ENCODE measurements around the gene RNF214. TPM values are rescaled to one million over a fixed set of nuclear protein-coding genes. Genes with fewer than 3 reads are reported as not detected.

The RNF214 gene
- polyA plus RNA-seq, 1 donor from 2014 or later = 7.6 TPM

DNA sequence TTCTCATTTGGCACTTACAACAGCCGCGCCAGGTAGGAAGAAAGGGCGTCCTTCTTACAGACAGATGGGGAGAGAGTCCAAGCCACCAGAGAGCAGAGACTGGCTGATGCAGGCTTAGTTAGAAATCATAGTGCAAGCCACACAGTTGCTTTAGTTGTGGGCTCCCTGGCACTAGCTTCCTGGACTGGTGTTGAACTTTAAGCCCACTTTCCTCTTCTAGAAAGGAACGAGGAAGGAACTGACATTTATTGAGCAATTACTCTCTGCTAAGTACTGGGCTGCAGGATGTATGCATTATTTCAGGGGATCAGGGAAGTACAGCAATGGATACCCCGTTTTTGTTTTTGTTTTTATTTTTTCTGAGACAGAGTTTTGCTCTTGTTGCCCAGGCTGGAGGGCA lies 80.6 kb downstream of the RNF214 start:
- Histone ChIP-seq H4K20me1 (ENCODE audit: insufficient read depth) (no peaks in the 10 kb centered on the region), H3K9me3 (ENCODE audit: low read length) (no peaks in the 10 kb centered on the region), H3K27ac (ENCODE audit: low read length) (no peak overlapping the region), H3K4me2 (ENCODE audit: low read length) (no peak overlapping the region), H3K79me2 (replicated peaks; ENCODE audit: insufficient read depth, low read length) (no peaks in the 10 kb centered on the region), H3K9me2 (ENCODE audit: insufficient read depth, low read length) (no peaks in the 10 kb centered on the region), H2AFZ (ENCODE audit: low read depth, low read length) (no peak overlapping the region), H3F3A (ENCODE audit: insufficient read depth, low read length, poor library complexity, severe bottlenecking) (no peaks in the 10 kb centered on the region), H3K36me3 (ENCODE audit: insufficient read depth, low read length) (no peaks in the 10 kb centered on the region), H3K4me3 (ENCODE audit: low read length) (no peak overlapping the region), H3K9ac (ENCODE audit: low read length) (no peak overlapping the region), H3K27me3 (ENCODE audit: insufficient read depth, low read depth, low read length) (no peaks in the 10 kb centered on the region)
- TF ChIP-seq POLR2AphosphoS5 (IDR thresholded peaks at IDR 0.05) (no peak), RAD21 (conservative IDR thresholded peaks at IDR 0.05) (no peak), SMC3 (conservative IDR thresholded peaks at IDR 0.05; ENCODE audit: poor library complexity) (no peak), CTCF (IDR thresholded peaks at IDR 0.05; ENCODE audit: poor library complexity, severe bottlenecking) (no peak), EZH2 (IDR thresholded peaks at IDR 0.05; ENCODE audit: borderline replicate concordance, insufficient read depth, low read length, poor library complexity, severe bottlenecking) (no peak), EP300 (conservative IDR thresholded peaks at IDR 0.05; ENCODE audit: poor library complexity, severe bottlenecking) (no peak), TAF1 (IDR thresholded peaks at IDR 0.05; ENCODE audit: low read depth) (no peak), MXI1 (conservative IDR thresholded peaks at IDR 0.05; ENCODE audit: poor library complexity, severe bottlenecking) (no peak)
- TF ChIP-seq, protein P1, sequence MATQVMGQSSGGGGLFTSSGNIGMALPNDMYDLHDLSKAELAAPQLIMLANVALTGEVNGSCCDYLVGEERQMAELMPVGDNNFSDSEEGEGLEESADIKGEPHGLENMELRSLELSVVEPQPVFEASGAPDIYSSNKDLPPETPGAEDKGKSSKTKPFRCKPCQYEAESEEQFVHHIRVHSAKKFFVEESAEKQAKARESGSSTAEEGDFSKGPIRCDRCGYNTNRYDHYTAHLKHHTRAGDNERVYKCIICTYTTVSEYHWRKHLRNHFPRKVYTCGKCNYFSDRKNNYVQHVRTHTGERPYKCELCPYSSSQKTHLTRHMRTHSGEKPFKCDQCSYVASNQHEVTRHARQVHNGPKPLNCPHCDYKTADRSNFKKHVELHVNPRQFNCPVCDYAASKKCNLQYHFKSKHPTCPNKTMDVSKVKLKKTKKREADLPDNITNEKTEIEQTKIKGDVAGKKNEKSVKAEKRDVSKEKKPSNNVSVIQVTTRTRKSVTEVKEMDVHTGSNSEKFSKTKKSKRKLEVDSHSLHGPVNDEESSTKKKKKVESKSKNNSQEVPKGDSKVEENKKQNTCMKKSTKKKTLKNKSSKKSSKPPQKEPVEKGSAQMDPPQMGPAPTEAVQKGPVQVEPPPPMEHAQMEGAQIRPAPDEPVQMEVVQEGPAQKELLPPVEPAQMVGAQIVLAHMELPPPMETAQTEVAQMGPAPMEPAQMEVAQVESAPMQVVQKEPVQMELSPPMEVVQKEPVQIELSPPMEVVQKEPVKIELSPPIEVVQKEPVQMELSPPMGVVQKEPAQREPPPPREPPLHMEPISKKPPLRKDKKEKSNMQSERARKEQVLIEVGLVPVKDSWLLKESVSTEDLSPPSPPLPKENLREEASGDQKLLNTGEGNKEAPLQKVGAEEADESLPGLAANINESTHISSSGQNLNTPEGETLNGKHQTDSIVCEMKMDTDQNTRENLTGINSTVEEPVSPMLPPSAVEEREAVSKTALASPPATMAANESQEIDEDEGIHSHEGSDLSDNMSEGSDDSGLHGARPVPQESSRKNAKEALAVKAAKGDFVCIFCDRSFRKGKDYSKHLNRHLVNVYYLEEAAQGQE (IDR thresholded peaks at IDR 0.05; ENCODE audit: borderline replicate concordance) = no peak

DNA sequence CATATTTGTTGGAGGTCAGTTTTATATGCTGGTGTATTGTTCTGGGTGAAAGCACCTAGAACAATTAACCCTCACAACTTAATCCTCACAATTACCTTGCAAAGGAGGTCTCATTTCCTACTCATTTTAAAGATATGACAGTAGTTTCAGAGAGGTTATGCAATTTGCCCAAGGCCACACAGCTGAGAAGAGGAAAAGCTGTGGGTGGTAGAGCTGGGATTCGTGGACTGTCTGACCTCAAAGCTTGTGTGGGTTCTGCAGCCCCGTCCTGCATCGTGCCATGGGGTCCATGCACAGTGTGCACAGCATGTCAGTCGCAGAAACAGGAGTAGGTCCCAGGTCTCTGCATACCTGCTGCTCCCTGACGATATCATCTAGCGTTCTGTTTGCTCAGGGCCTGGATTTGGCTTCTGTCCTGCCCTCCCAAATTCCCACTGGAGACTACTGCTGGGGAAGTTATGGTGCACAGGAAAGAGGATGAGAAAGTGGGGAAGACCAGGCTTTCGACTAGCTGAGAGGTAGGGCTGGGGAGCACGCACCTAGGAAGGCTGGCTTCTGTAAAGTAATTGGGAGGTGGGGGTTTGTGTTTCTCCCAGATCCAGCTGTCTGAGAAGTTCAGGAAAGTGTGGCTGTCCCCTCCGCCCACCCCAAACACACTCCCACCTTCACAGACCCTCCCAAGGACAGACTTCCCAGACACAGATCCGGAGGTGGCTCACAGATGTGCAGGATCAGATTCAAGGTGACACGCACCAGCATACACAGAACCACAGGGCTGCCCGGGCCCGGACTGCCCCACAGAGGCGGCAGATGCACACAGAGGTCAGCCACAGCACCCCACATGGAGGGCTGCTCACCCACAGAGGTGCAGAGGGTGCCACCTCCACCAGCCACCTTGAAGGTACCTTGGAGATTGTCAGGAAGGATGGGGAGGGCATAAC lies 81.6 kb downstream of the RNF214 start:
- Histone ChIP-seq H4K20me1 (ENCODE audit: insufficient read depth) (no peaks in the 10 kb centered on the region), H3K9ac (ENCODE audit: low read length) (no peak overlapping the region), H3K4me3 (ENCODE audit: low read length) (peak overlapping the region; percentile 92), H2AFZ (ENCODE audit: low read depth, low read length) (no peak overlapping the region), H3K9me3 (ENCODE audit: low read length) (no peaks in the 10 kb centered on the region), H3K36me3 (ENCODE audit: insufficient read depth, low read length) (no peaks in the 10 kb centered on the region), H3K27me3 (ENCODE audit: insufficient read depth, low read depth, low read length) (no peaks in the 10 kb centered on the region), H3K4me2 (ENCODE audit: low read length) (no peak overlapping the region), H3K27ac (ENCODE audit: low read length) (no peak overlapping the region), H3F3A (ENCODE audit: insufficient read depth, low read length, poor library complexity, severe bottlenecking) (no peaks in the 10 kb centered on the region), H3K9me2 (ENCODE audit: insufficient read depth, low read length) (no peaks in the 10 kb centered on the region), H3K79me2 (replicated peaks; ENCODE audit: insufficient read depth, low read length) (no peaks in the 10 kb centered on the region)
- no peak for TF ChIP-seq POLR2AphosphoS5 (IDR thresholded peaks at IDR 0.05)
- TF ChIP-seq, protein P1 (IDR thresholded peaks at IDR 0.05; ENCODE audit: borderline replicate concordance) = no peak
- no peak for TF ChIP-seq CTCF (IDR thresholded peaks at IDR 0.05; ENCODE audit: poor library complexity, severe bottlenecking)
- no peak for TF ChIP-seq TAF1 (IDR thresholded peaks at IDR 0.05; ENCODE audit: low read depth)
- TF ChIP-seq EP300 (conservative IDR thresholded peaks at IDR 0.05; ENCODE audit: poor library complexity, severe bottlenecking) = no peak
- no peak for TF ChIP-seq RAD21 (conservative IDR thresholded peaks at IDR 0.05)
- no peak for TF ChIP-seq EZH2 (IDR thresholded peaks at IDR 0.05; ENCODE audit: borderline replicate concordance, insufficient read depth, low read length, poor library complexity, severe bottlenecking)
- TF ChIP-seq SMC3 (conservative IDR thresholded peaks at IDR 0.05; ENCODE audit: poor library complexity) = no peak
- TF ChIP-seq MXI1 (conservative IDR thresholded peaks at IDR 0.05; ENCODE audit: poor library complexity, severe bottlenecking) = no peak
